PC-3 (cell line): ENCODE results near the gene ANKRD42. TPM values are rescaled to one million over a fixed set of nuclear protein-coding genes. Genes with fewer than 3 reads are reported as not detected.

Experiments
- ATAC-seq: fragments of 200-7000 bp; cut with Tn5 transposase; 2 replicates; pipeline ENCODE4 v1.9.1; 2020; ENCODE audit warnings: mild to moderate bottlenecking, moderate library complexity
- BruUV-seq: library from RNA; stranded (reverse); fragments of 400-500 nt; replicated peaks from 2 replicates; lab custom pipeline; 2021; lab: Mats Ljungman, UMichigan
- CTCF ChIA-PET: fragments of 300-600 bp; sonication (Branson Sonifier 250); formaldehyde crosslinking; loops from one replicate; lab custom pipeline; 2022; ENCODE audit warnings: antibody characterized with exemption; lab: Charles Lee
- POLR2A ChIA-PET: fragments of 300-600 bp; sonication (Branson Sonifier 250); formaldehyde crosslinking; loops from one replicate; lab custom pipeline; 2022; ENCODE audit warnings: antibody characterized with exemption; ENCODE audit not compliant: unreplicated experiment; lab: Charles Lee
- DNase-seq: peaks from one replicate; pipeline ENCODE4 v3.0.0-alpha.2; 2015
- H2AFZ ChIP-seq: fragments of 300-600 bp; sonication (generic); 2 replicates; pipeline ENCODE4 v1.6.0; 2016; ENCODE audit warnings: antibody characterized with exemption, low read length
- H3F3A ChIP-seq: fragments of 300-600 bp; sonication (generic); one replicate; pipeline ENCODE4 v1.6.0; 2017; ENCODE audit warnings: antibody characterized with exemption, low read length, control low read depth, mild to moderate bottlenecking; ENCODE audit not compliant: unreplicated experiment
- H3K27ac ChIP-seq: fragments of 300-600 bp; sonication (generic); 2 replicates; pipeline ENCODE4 v1.5.1; 2016; ENCODE audit warnings: mild to moderate bottlenecking, low read length
- H3K27me3 ChIP-seq: fragments of 300-600 bp; sonication (generic); 2 replicates; pipeline ENCODE4 v1.6.1; 2016; ENCODE audit warnings: low read length, mixed read lengths
- H3K36me3 ChIP-seq: fragments of 300-600 bp; sonication (generic); 2 replicates; pipeline ENCODE4 v1.6.1; 2016; ENCODE audit warnings: low read depth, mixed run types, low read length, mixed read lengths
- H3K4me1 ChIP-seq: fragments of 300-600 bp; sonication (generic); 2 replicates; pipeline ENCODE4 v1.5.1; 2016; ENCODE audit warnings: low read length; ENCODE audit not compliant: insufficient read depth
- H3K4me2 ChIP-seq: fragments of 300-600 bp; sonication (generic); 2 replicates; pipeline ENCODE4 v1.6.0; 2016; ENCODE audit warnings: low read length
- H3K4me3 ChIP-seq: fragments of 300-600 bp; sonication (generic); 2 replicates; pipeline ENCODE4 v1.5.1; 2016; ENCODE audit warnings: mild to moderate bottlenecking, low read length, mixed read lengths
- H3K79me2 ChIP-seq: fragments of 300-600 bp; sonication (generic); 2 replicates; pipeline ENCODE4 v1.6.1; 2017; ENCODE audit warnings: low read length, mixed read lengths
- H3K9ac ChIP-seq: fragments of 300-600 bp; sonication (generic); 2 replicates; pipeline ENCODE4 v1.6.0; 2016; ENCODE audit warnings: mild to moderate bottlenecking, low read length
- H3K9me2 ChIP-seq: fragments of 300-600 bp; sonication (generic); replicated peaks from 2 replicates; pipeline ENCODE4 v1.6.1; 2016; ENCODE audit warnings: mixed run types, low read length, mixed read lengths
- H3K9me3 ChIP-seq: fragments of 300-600 bp; sonication (generic); 2 replicates; pipeline ENCODE4 v1.6.1; 2016; ENCODE audit warnings: low read length, mixed read lengths
- H4K20me1 ChIP-seq: fragments of 300-600 bp; sonication (generic); 2 replicates; pipeline ENCODE4 v1.6.1; 2016; ENCODE audit warnings: low read length, mixed read lengths
- CTCF ChIP-seq: fragments of 300-600 bp; sonication (generic); conservative IDR thresholded peaks from 2 replicates; pipeline ENCODE4 v1.5.1; 2017; ENCODE audit warnings: antibody characterized with exemption, low read depth, mild to moderate bottlenecking, low read length
- EZH2 ChIP-seq: fragments of 300-600 bp; sonication (generic); IDR thresholded peaks from one replicate; pipeline ENCODE4 v1.6.1; 2017; ENCODE audit warnings: antibody characterized with exemption, mild to moderate bottlenecking, low read length; ENCODE audit not compliant: unreplicated experiment
- EZH2phosphoT487 ChIP-seq: fragments of 300-600 bp; sonication (generic); IDR thresholded peaks from 2 replicates; pipeline ENCODE4 v1.6.1; 2018; ENCODE audit warnings: mild to moderate bottlenecking, antibody characterized with exemption, low read length, borderline replicate concordance
- intact Hi-C: fragments of 100-400 bp; cut with micrococcal nuclease; formaldehyde crosslinking; loops from 2 replicates; pipeline ENCODE4 v1.9.0; 2023
- total RNA-seq: library from RNA; depleted of rRNA; stranded (reverse); fragments of >200 nt; gene quantifications from 2 replicates; pipeline ENCODE4 v1.2.3, GENCODE V29; 2014

ANKRD42 gene
- total RNA-seq, 1 experiment from 2014 or later, result 11.2 TPM

GRCh38 chr11:83174008-83174407 is 19.5 kb upstream of the ANKRD42 start:
- CTCF ChIA-PET, result no interaction called here

GRCh38 chr11:83175815-83176214 is 17.7 kb upstream of the ANKRD42 start:
- no TSS peak for BruUV-seq
- Histone ChIP-seq H3K4me3 (no peak overlapping the region), H3K9ac (no peak overlapping the region), H3K27me3 (no peaks in the 10 kb centered on the region), H3K4me2 (no peak overlapping the region), H3K9me2 (no peaks in the 10 kb centered on the region), H3K79me2 (peaks cover 61% of the 10 kb centered on the region), H3K9me3 (no peaks in the 10 kb centered on the region), H3K27ac (no peak overlapping the region), H2AFZ (no peak overlapping the region), H3K36me3 (peaks cover 70% of the 10 kb centered on the region), H3K4me1 (0 out of 2 replicates have a peak, but pooled peaks cover 4% of the 10 kb centered on the region), H3F3A (no peaks in the 10 kb centered on the region), H4K20me1 (peaks cover 24% of the 10 kb centered on the region)
- ATAC-seq (no peak), DNase-seq (no peak)
- TF ChIP-seq EZH2, result no peak
- no peak for TF ChIP-seq EZH2phosphoT487
- no peak for TF ChIP-seq CTCF
- ChIA-PET CTCF (no interaction called here), POLR2A (no interaction called here)
- intact Hi-C loops, result no loop called here

More at GRCh38 chr11:83174008-83174407, 19.5 kb upstream of the ANKRD42 start:
- ATAC-seq (no peak; the same call in 1 of the 2 replicates), DNase-seq (no peak)
- intact Hi-C loops, result no loop called here
- Histone ChIP-seq H4K20me1 (peaks cover 37% of the 10 kb centered on the region), H3K27ac (no peak overlapping the region), H3K79me2 (peaks cover 79% of the 10 kb centered on the region), H3K4me2 (no peak overlapping the region), H3K27me3 (no peaks in the 10 kb centered on the region), H3K9me2 (no peaks in the 10 kb centered on the region), H3K9ac (no peak overlapping the region), H3K4me3 (no peak overlapping the region), H3K36me3 (peaks cover 72% of the 10 kb centered on the region), H3K9me3 (no peaks in the 10 kb centered on the region), H3F3A (no peaks in the 10 kb centered on the region), H3K4me1 (peaks cover 10% of the 10 kb centered on the region; the same call in 1 of the 2 replicates), H2AFZ (no peak overlapping the region)
- no peak for TF ChIP-seq CTCF
- TF ChIP-seq EZH2, result no peak
- TF ChIP-seq EZH2phosphoT487, result no peak
- no TSS peak for BruUV-seq
- POLR2A ChIA-PET, result no interaction called here

GRCh38 chr11:83181815-83182214 is 11.7 kb upstream of the ANKRD42 start:
- Histone ChIP-seq H3K9me2 (no peaks in the 10 kb centered on the region), H3K36me3 (peaks cover 70% of the 10 kb centered on the region), H3K27me3 (no peaks in the 10 kb centered on the region), H3K9ac (no peak overlapping the region), H4K20me1 (peaks cover 12% of the 10 kb centered on the region; the same call in 1 of the 2 replicates), H3K4me1 (no peaks in the 10 kb centered on the region; the same call in 1 of the 2 replicates), H2AFZ (no peak overlapping the region), H3F3A (peaks cover 9% of the 10 kb centered on the region), H3K79me2 (peaks cover 6% of the 10 kb centered on the region; the same call in 1 of the 2 replicates), H3K4me3 (no peak overlapping the region), H3K4me2 (no peak overlapping the region), H3K9me3 (no peaks in the 10 kb centered on the region), H3K27ac (peak overlapping the region; percentile 14; the same call in 1 of the 2 replicates)
- TF ChIP-seq EZH2 (no peak), CTCF (no peak), EZH2phosphoT487 (no peak)
- intact Hi-C loops, result loop anchor here (1.0 to 5.0 kb wide), 3 partner anchors 22 to 275 kb away; partner anchors contain the start of gene RAB30
- peak; percentile 41 for DNase-seq
- POLR2A ChIA-PET, result interaction anchor here (1.0 to 1.2 kb wide), 2 partner anchors 25 to 26 kb away, joined by 5 read pairs; partner anchors contain the start of gene PCF11
- BruUV-seq, result no TSS peak
- peak; percentile 80 for ATAC-seq
- CTCF ChIA-PET, result no interaction called here
